Type B pancreatic cell (in vitro differentiated cells): Measurements from ENCODE around the gene SALL1. TPM values are rescaled to one million over a fixed set of nuclear protein-coding genes. Genes with fewer than 3 reads are reported as not detected.

Source experiments
- DNase-seq: peaks from one replicate; pipeline ENCODE4 v3.0.0; 2021; ENCODE audit warnings: mixed read lengths; ENCODE audit not compliant: unreplicated experiment; ENCODE audit errors: extremely low spot score
- H3K27ac Mint-ChIP-seq: 2 replicates; pipeline ENCODE4 v1.8.0; 2021; ENCODE audit warnings: mild to moderate bottlenecking, mixed read lengths
- H3K27me3 Mint-ChIP-seq: 2 replicates; pipeline ENCODE4 v1.8.0; 2021; ENCODE audit warnings: mixed read lengths
- H3K36me3 Mint-ChIP-seq: 2 replicates; pipeline ENCODE4 v1.8.0; 2021; ENCODE audit warnings: mixed read lengths
- H3K4me1 Mint-ChIP-seq: one replicate; pipeline ENCODE4 v1.8.0; 2021; ENCODE audit warnings: mixed read lengths; ENCODE audit not compliant: unreplicated experiment
- H3K4me3 Mint-ChIP-seq: 2 replicates; pipeline ENCODE4 v1.8.0; 2021; ENCODE audit warnings: mild to moderate bottlenecking, mixed read lengths
- H3K9me3 Mint-ChIP-seq: 2 replicates; pipeline ENCODE4 v1.8.0; 2021; ENCODE audit warnings: mixed read lengths
- CTCF ChIP-seq: fragments of 200-600 bp; sonication (generic); conservative IDR thresholded peaks from 2 replicates; pipeline ENCODE4 v1.5.0; 2021; ENCODE audit warnings: antibody characterized with exemption, mild to moderate bottlenecking
- total RNA-seq: library from RNA; stranded (reverse); gene quantifications from 2 replicates; pipeline ENCODE4 v1.2.1, GENCODE V29; 2021; ENCODE audit warnings: low replicate concordance

Gene SALL1
- total RNA-seq, 1 donor from 2014 or later = 27.0 TPM

DNA sequence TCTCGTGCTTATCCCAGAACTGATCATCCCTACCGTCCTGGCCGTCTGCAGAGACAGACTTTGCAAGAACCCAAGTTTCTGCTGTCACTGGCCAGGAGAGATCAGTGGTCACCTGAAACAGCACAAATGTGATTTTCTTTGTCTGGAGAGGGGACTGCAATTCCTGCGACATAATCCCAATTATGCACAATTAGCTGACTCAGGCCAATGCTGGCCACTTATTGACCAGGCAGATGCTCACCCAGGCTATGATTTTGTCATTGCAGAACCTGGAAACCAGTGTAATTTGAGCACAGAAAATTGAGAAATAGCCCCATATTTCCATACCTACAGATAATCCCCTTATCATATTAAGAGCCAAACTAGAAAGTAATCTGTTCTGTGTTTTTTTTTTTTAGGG lies 34.7 kb downstream of the SALL1 start:
- Mint-ChIP-seq H3K36me3 (no peaks in the 10 kb centered on the region), H3K27me3 (peaks cover 70% of the 10 kb centered on the region), H3K9me3 (no peaks in the 10 kb centered on the region), H3K27ac (no peak overlapping the region), H3K4me3 (no peak overlapping the region), H3K4me1 (peaks cover 43% of the 10 kb centered on the region)
- TF ChIP-seq CTCF = no peak
- DNase-seq = no peak

- Mint-ChIP-seq H3K27me3 (peaks cover 82% of the 10 kb centered on the region), H3K27ac (no peak overlapping the region)
- no peak for DNase-seq
Measured at GRCh38 chr16:51114382-51114781, 36.7 kb downstream of the SALL1 start.

DNA sequence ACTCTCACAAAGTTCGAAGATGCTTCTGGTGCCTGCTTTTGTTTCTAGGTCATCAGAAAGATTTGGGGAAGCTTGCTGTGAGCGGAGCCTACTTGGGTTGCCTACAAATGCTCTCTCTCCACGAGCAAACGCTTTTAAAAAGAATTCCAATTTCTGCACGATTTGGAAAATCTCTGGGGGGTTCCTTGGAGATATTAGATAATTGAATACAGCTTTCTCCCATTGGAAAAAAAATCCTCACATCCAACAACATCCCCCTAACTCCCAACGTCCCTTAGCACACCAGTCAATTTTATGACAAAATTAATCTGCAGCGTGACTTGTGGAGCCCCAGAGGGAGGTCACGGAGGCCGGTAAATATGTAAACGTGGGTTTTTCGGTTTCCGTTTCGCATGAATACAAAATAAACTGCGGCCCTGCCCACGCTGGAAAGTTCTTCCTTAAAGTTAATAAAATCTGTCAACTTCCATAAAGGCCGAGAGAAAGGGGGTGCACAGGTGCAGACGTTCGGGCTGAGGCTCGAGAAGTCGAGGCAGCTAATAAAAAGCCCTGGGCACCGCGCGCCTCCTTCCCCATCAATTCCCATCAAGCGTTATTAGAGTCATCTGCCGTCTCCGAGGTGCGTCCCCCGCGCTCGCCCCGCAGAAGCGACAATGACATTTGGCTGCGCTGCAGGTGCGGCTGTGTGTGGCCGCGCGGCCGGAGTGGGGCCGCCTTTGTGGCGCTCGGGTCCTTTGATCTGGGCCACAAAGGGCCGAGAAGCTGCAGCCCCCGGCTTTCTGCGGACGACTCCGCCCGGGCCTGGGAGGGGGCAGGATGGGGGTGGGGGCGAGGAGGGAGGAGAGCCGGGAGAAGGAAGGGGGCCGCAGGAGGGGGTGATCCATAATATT lies 37.6 kb downstream of the SALL1 start:
- Mint-ChIP-seq H3K27me3 (peaks cover 86% of the 10 kb centered on the region), H3K36me3 (no peaks in the 10 kb centered on the region), H3K9me3 (no peaks in the 10 kb centered on the region), H3K4me3 (peak overlapping the region; percentile 78), H3K4me1 (peaks cover 33% of the 10 kb centered on the region), H3K27ac (no peak overlapping the region)
- no peak for DNase-seq
- TF ChIP-seq CTCF = no peak

More at GRCh38 chr16:51114382-51114781, 36.7 kb downstream of the SALL1 start:
- Mint-ChIP-seq H3K4me3 (peak overlapping the region; percentile 64), H3K36me3 (no peaks in the 10 kb centered on the region), H3K4me1 (peaks cover 38% of the 10 kb centered on the region), H3K9me3 (no peaks in the 10 kb centered on the region)
- TF ChIP-seq CTCF = no peak

DNA sequence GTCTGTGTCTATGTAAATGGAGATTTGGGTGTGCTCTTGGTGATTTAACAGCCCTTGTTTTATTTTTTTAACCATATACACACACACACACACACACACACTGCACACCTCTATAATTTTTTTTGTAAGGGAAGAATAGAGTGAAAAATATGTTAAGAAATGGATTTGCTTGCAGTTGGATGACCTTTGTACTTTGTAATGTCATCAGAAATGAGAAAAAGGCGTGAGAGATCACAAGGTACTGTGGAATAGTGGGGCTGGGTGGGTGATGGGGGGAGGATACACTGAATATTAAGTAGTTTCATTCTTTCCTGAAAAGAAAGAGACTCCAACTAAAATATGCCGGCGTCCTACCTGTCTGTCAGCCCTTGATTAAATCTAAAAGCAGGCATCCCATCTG lies 38.7 kb downstream of the SALL1 start:
- peaks cover 33% of the 10 kb centered on the region for H3K4me1 Mint-ChIP-seq

GRCh38 chr16:51111759-51112158 lies 39.3 kb downstream of the SALL1 start:
- H3K27me3 Mint-ChIP-seq = peaks cover 77% of the 10 kb centered on the region
- H3K9me3 Mint-ChIP-seq = no peaks in the 10 kb centered on the region
- H3K4me1 Mint-ChIP-seq = peaks cover 33% of the 10 kb centered on the region
- no peaks in the 10 kb centered on the region for H3K36me3 Mint-ChIP-seq
- no peak for DNase-seq
- no peak overlapping the region for H3K4me3 Mint-ChIP-seq
- no peak overlapping the region for H3K27ac Mint-ChIP-seq
- no peak for TF ChIP-seq CTCF

More for the DNA sequence above, 38.7 kb downstream of the SALL1 start:
- H3K4me3 Mint-ChIP-seq = no peak overlapping the region
- H3K27ac Mint-ChIP-seq = no peak overlapping the region
- H3K9me3 Mint-ChIP-seq = no peaks in the 10 kb centered on the region
- H3K27me3 Mint-ChIP-seq = peaks cover 81% of the 10 kb centered on the region
- TF ChIP-seq CTCF = no peak
- no peaks in the 10 kb centered on the region for H3K36me3 Mint-ChIP-seq
- no peak for DNase-seq
